GM12873 (cell line): ENCODE measurements around the gene TTN.

Experiments used
- CTCF ChIP-seq: IDR thresholded peaks from 2 replicates; pipeline ENCODE4 v1.5.1; 2012; ENCODE audit warnings: low read depth, mild to moderate bottlenecking, moderate library complexity, low read length, control low read depth; ENCODE audit not compliant: insufficient read depth; ENCODE audit errors: missing control alignments

The TTN gene

GRCh38 chr2:178843697-178844096 lies 36.5 kb upstream of the TTN start:
- TF ChIP-seq CTCF, result no peak

- no peak for TF ChIP-seq CTCF
Observed at GRCh38 chr2:178836807-178837206, 29.6 kb upstream of the TTN start.

GRCh38 chr2:178834086-178834485 lies 26.9 kb upstream of the TTN start:
- no peak for TF ChIP-seq CTCF

- TF ChIP-seq CTCF, result no peak
Observed at GRCh38 chr2:178833382-178833781, 26.2 kb upstream of the TTN start.

GRCh38 chr2:178830451-178830850 lies 23.2 kb upstream of the TTN start:
- no peak for TF ChIP-seq CTCF

- no peak for TF ChIP-seq CTCF
Observed at GRCh38 chr2:178829981-178830380, 22.8 kb upstream of the TTN start.

GRCh38 chr2:178829299-178829960 lies 22.2 kb upstream of the TTN start:
- no peak for TF ChIP-seq CTCF
